GM10248 (cell line): ENCODE results near the gene RGSL1.

Experiments
- CTCF ChIA-PET: fragments of 300-600 bp; sonication (Branson Sonifier 250); formaldehyde crosslinking; extraction: SDS; loops from one replicate; lab custom pipeline; 2021; ENCODE audit warnings: antibody characterized with exemption; lab: Yijun Ruan, JAX
- POLR2A ChIA-PET: fragments of 350-650 bp; sonication (Branson Sonifier 250); formaldehyde crosslinking; extraction: SDS; loops from one replicate; lab custom pipeline; 2020; ENCODE audit warnings: antibody characterized with exemption; lab: Yijun Ruan, JAX
- DNase-seq: peaks from one replicate; pipeline ENCODE4 v3.0.0; 2012; ENCODE audit errors: extremely low spot score
- CTCF ChIP-seq: IDR thresholded peaks from 2 replicates; pipeline ENCODE4 v1.5.1; 2012; ENCODE audit warnings: mild to moderate bottlenecking, low read depth; ENCODE audit errors: extremely low read depth, missing control alignments, control extremely low read depth

The RGSL1 gene

GRCh38 chr1:182561456-182561855, 111.5 kb downstream of the RGSL1 start:
- POLR2A ChIA-PET: no interaction called here
- no peak for TF ChIP-seq CTCF
- DNase-seq: no peak
- CTCF ChIA-PET: interaction anchor here (1.3 to 1.4 kb wide), 2 partner anchors 13 to 16 kb away, joined by 4 read pairs; no protein-coding TSS in a partner anchor

- DNase-seq: no peak
- ChIA-PET POLR2A (no interaction called here), CTCF (interaction anchor here (1.4 to 1.7 kb wide), 2 partner anchors 12 to 33 kb away, joined by 4 to 6 read pairs; no protein-coding TSS in a partner anchor)
- no peak for TF ChIP-seq CTCF
These were observed 113.1 kb downstream of the RGSL1 start for GRCh38 chr1:182563095-182563494.

- POLR2A ChIA-PET: no interaction called here
- no peak for TF ChIP-seq CTCF
- CTCF ChIA-PET: interaction anchor here (1.7 kb wide), 1 partner anchor 31 kb away, joined by 6 read pairs; no protein-coding TSS in a partner anchor
- no peak for DNase-seq
These were observed 114.6 kb downstream of the RGSL1 start for GRCh38 chr1:182564406-182565004.

GRCh38 chr1:182565537-182565936, 115.6 kb downstream of the RGSL1 start:
- no peak for DNase-seq
- TF ChIP-seq CTCF: no peak
- CTCF ChIA-PET: interaction anchor here (0.6 to 2.5 kb wide), 2 partner anchors 30 to 217 kb away, joined by 3 to 6 read pairs; no protein-coding TSS in a partner anchor
- POLR2A ChIA-PET: no interaction called here

- ChIA-PET CTCF (interaction anchor here (2.5 kb wide), 1 partner anchor 28 kb away, joined by 6 read pairs; no protein-coding TSS in a partner anchor), POLR2A (no interaction called here)
- TF ChIP-seq CTCF: no peak
- no peak for DNase-seq
These were observed 117.7 kb downstream of the RGSL1 start for GRCh38 chr1:182567629-182568028.

- ChIA-PET POLR2A (no interaction called here), CTCF (interaction anchor here (0.8 to 1.6 kb wide), 4 partner anchors 26 to 215 kb away, joined by 3 to 5 read pairs (median 4); no protein-coding TSS in a partner anchor)
These were observed 118.8 kb downstream of the RGSL1 start for GRCh38 chr1:182568647-182569284.

More at GRCh38 chr1:182568647-182569284, 118.8 kb downstream of the RGSL1 start:
- no peak for TF ChIP-seq CTCF
- peak; percentile 27 for DNase-seq
